ENCODE data around the gene ADA.

ADA gene

GRCh38 chr20:44694159-44694558 is 42.7 kb upstream of the ADA start:
- FAIRE-seq (no peak), DNase-seq (ENCODE audit: insufficient read length, low spot score) (no peak)
- TF ChIP-seq CTCF (IDR thresholded peaks at IDR 0.05; ENCODE audit: insufficient read depth, missing control alignments): no peak

- no peak for FAIRE-seq
- no peak for DNase-seq (ENCODE audit: insufficient read length, low spot score)
- TF ChIP-seq CTCF (IDR thresholded peaks at IDR 0.05; ENCODE audit: insufficient read depth, missing control alignments): no peak
Measured at GRCh38 chr20:44693627-44694026, 42.1 kb upstream of the ADA start.

- TF ChIP-seq CTCF (IDR thresholded peaks at IDR 0.05; ENCODE audit: insufficient read depth, missing control alignments): no peak
- FAIRE-seq (no peak), DNase-seq (ENCODE audit: insufficient read length, low spot score) (no peak)
Measured at GRCh38 chr20:44692932-44693480, 41.5 kb upstream of the ADA start.

GRCh38 chr20:44691424-44692423 is 40.2 kb upstream of the ADA start:
- no peak for TF ChIP-seq CTCF (IDR thresholded peaks at IDR 0.05; ENCODE audit: insufficient read depth, missing control alignments)
- no peak for DNase-seq (ENCODE audit: insufficient read length, low spot score)
- no peak for FAIRE-seq

GRCh38 chr20:44690781-44691423 is 39.4 kb upstream of the ADA start:
- no peak for TF ChIP-seq CTCF (IDR thresholded peaks at IDR 0.05; ENCODE audit: insufficient read depth, missing control alignments)
- FAIRE-seq: no peak
- DNase-seq (ENCODE audit: insufficient read length, low spot score): no peak

GRCh38 chr20:44689809-44690208 is 38.3 kb upstream of the ADA start:
- no peak for DNase-seq (ENCODE audit: insufficient read length, low spot score)
- FAIRE-seq: no peak
- TF ChIP-seq CTCF (IDR thresholded peaks at IDR 0.05; ENCODE audit: insufficient read depth, missing control alignments): no peak

All from D721Med (cell line).